SKM-1 treated with dmso at 0.1 percent for 144 hours (cell line): ENCODE data around the gene WDR33.

Experiments used
- DNase-seq: peaks from one replicate; lab custom pipeline; 2025; ENCODE audit not compliant: unreplicated experiment; lab: John Stamatoyannopoulos, UW

The WDR33 gene

GRCh38 chr2:127721978-127722355 is 89.0 kb downstream of the WDR33 start:
- no peak for DNase-seq

- no peak for DNase-seq
Observed at GRCh38 chr2:127721311-127721977, 89.5 kb downstream of the WDR33 start.

GRCh38 chr2:127719301-127720218 is 91.4 kb downstream of the WDR33 start:
- DNase-seq = no peak

GRCh38 chr2:127718271-127718670 is 92.7 kb downstream of the WDR33 start:
- no peak for DNase-seq

GRCh38 chr2:127715778-127716449 is 95.1 kb downstream of the WDR33 start:
- no peak for DNase-seq

GRCh38 chr2:127713562-127713961 is 97.4 kb downstream of the WDR33 start:
- DNase-seq = no peak

- no peak for DNase-seq
Observed at GRCh38 chr2:127712999-127713398, 98.0 kb downstream of the WDR33 start.

- DNase-seq = no peak
Observed at GRCh38 chr2:127709336-127709735, 101.6 kb downstream of the WDR33 start.

- no peak for DNase-seq
Observed at GRCh38 chr2:127707890-127708648, 102.9 kb downstream of the WDR33 start.

GRCh38 chr2:127706215-127706990 is 104.6 kb downstream of the WDR33 start:
- DNase-seq = no peak

- peak; percentile 30 for DNase-seq
Observed at GRCh38 chr2:127705391-127706065, 105.4 kb downstream of the WDR33 start.

- no peak for DNase-seq
Observed at GRCh38 chr2:127704641-127705390, 106.2 kb downstream of the WDR33 start.

GRCh38 chr2:127703282-127703681 is 107.7 kb downstream of the WDR33 start:
- no peak for DNase-seq

- no peak for DNase-seq
Observed at GRCh38 chr2:127702395-127703009, 108.5 kb downstream of the WDR33 start.

GRCh38 chr2:127701651-127702394 is 109.1 kb downstream of the WDR33 start:
- peak; percentile 42 for DNase-seq

GRCh38 chr2:127701193-127701650 is 109.7 kb downstream of the WDR33 start, which contains the start of gene SFT2D3:
TSS of gene SFT2D3 (plus strand) at chr2:127701497. CDS start at chr2:127701529, 32 bp downstream.
- DNase-seq = peak; percentile 91

- DNase-seq = peak; percentile 4
Observed at GRCh38 chr2:127700527-127701192, 110.3 kb downstream of the WDR33 start.
